Measurements from ENCODE around the gene PTGES2. TPM values are rescaled to one million over a fixed set of nuclear protein-coding genes. Genes with fewer than 3 reads are reported as not detected.

The PTGES2 gene
- total and polyA plus RNA-seq, 2 of the 13 experiments (the other 11 are each of a cell fraction or from before 2014, with no cell fraction given) = 63.7 to 79.8 TPM

GRCh38 chr9:128104171-128104618 is 23.3 kb downstream of the PTGES2 start (continued):
- TF ChIP-seq SAP130 (CRISPR knock-in tag; IDR thresholded peaks at IDR 0.05; ENCODE audit: low read depth) (peak; percentile 89), ZNF644 (CRISPR knock-in tag; IDR thresholded peaks at IDR 0.05; ENCODE audit: low read depth) (peak; percentile 56; the same call in 1 of the 2 replicates), POGZ (CRISPR knock-in tag; IDR thresholded peaks at IDR 0.05) (0 out of 2 replicates have a peak, but pooled peaks have one; percentile 26), ZNF788 (CRISPR knock-in tag; IDR thresholded peaks at IDR 0.05; ENCODE audit: borderline replicate concordance) (peak; percentile 72; the same call in 1 of the 2 replicates), ELF1 (CRISPR knock-in tag; IDR thresholded peaks at IDR 0.05) (peak; percentile 54; the same call in 1 of the 2 replicates), ZC3H13 (CRISPR knock-in tag; IDR thresholded peaks at IDR 0.05) (0 out of 2 replicates have a peak, but pooled peaks have one; percentile 27), RNF2 (conservative IDR thresholded peaks at IDR 0.05; ENCODE audit: low read depth) (0 out of 2 replicates have a peak, but pooled peaks have one; percentile 38), ARID3A (IDR thresholded peaks at IDR 0.05; ENCODE audit: low read depth, low read length) (0 out of 2 replicates have a peak, but pooled peaks have one; percentile 46), ZNF543 (CRISPR knock-in tag; IDR thresholded peaks at IDR 0.05) (no peak), ZBTB21 (CRISPR knock-in tag; IDR thresholded peaks at IDR 0.05) (no peak), KLF15 (CRISPR knock-in tag; IDR thresholded peaks at IDR 0.05; ENCODE audit: borderline replicate concordance) (no peak), SPEN (CRISPR knock-in tag; IDR thresholded peaks at IDR 0.05; ENCODE audit: low read depth) (peak; percentile 87), KDM2A (CRISPR knock-in tag; IDR thresholded peaks at IDR 0.05; ENCODE audit: borderline replicate concordance, low read depth) (peak; percentile 17; the same call in 1 of the 2 replicates), PRPF4 (IDR thresholded peaks at IDR 0.05; ENCODE audit: low read depth, low read length, poor library complexity, severe bottlenecking) (no peak), SALL2 (CRISPR knock-in tag; IDR thresholded peaks at IDR 0.05) (peak; percentile 87), POLR2A (IDR thresholded peaks at IDR 0.05; ENCODE audit: insufficient read depth in 1 of 2, low read depth in 2 of 2, low read length in 2 of 2) (peak in 1 of 2 experiments; percentile 67; a peak in 2 of 4 replicates), BRF2 (CRISPR knock-in tag; IDR thresholded peaks at IDR 0.05) (peak; percentile 45; the same call in 1 of the 2 replicates), ZBTB40 (IDR thresholded peaks at IDR 0.05) (no peak), ZBTB40 (CRISPR knock-in tag; IDR thresholded peaks at IDR 0.05) (peak; percentile 62; the same call in 1 of the 2 replicates), MYC (CRISPR knock-in tag; IDR thresholded peaks at IDR 0.05; ENCODE audit: borderline replicate concordance) (peak; percentile 72; the same call in 1 of the 2 replicates)
